ENCODE data around the gene MVB12B.
A peak's percentile ranks its signal among the peaks of the same experiment; 100 is the strongest.

MVB12B gene

DNA sequence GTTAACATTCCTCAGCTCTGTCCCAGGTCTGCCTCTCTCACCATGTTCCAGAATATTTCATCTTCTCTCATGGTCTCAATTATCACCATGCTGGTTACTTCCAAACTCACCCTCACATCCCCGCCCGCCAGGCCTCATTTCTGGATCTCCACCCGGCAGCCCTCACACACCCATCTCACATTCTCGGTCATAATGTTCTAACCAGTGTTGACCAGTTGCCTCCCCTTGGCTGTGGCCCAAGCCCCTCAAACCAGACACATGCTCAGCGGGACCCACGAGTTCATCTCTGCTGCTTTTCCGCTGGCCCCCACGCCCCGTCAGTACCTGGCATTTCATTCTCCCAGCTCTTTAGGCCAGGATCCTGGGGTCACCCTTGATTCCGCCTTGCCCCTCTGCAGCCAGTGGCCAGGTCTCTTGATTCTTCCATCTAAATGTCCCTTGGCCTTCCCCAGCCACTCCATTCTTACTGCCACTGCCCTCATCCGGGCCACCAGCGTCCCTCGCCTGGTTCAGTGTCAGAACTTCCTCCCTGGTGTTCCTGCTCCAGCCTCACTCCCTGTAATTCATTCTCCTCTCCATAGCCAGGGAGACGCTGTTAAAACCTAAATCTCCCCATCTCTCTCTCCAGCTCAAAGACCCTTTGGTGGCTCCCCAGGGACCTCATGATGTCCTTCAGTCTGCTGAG, 141.7 kb downstream of the MVB12B start:
- no peak overlapping the region for H3K4me3 ChIP-seq (replicated peaks; ENCODE audit: low read depth, low read length)
- TF ChIP-seq, protein P1, sequence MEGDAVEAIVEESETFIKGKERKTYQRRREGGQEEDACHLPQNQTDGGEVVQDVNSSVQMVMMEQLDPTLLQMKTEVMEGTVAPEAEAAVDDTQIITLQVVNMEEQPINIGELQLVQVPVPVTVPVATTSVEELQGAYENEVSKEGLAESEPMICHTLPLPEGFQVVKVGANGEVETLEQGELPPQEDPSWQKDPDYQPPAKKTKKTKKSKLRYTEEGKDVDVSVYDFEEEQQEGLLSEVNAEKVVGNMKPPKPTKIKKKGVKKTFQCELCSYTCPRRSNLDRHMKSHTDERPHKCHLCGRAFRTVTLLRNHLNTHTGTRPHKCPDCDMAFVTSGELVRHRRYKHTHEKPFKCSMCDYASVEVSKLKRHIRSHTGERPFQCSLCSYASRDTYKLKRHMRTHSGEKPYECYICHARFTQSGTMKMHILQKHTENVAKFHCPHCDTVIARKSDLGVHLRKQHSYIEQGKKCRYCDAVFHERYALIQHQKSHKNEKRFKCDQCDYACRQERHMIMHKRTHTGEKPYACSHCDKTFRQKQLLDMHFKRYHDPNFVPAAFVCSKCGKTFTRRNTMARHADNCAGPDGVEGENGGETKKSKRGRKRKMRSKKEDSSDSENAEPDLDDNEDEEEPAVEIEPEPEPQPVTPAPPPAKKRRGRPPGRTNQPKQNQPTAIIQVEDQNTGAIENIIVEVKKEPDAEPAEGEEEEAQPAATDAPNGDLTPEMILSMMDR (IDR thresholded peaks at IDR 0.05; ENCODE audit: insufficient read depth, low read length, poor library complexity, severe bottlenecking) = no peak
- no peaks in the 10 kb centered on the region for H3K36me3 ChIP-seq (ENCODE audit: control insufficient read depth, insufficient read depth, low read length)
- H3K27me3 ChIP-seq (replicated peaks; ENCODE audit: control insufficient read depth, insufficient read depth, low read length) = peaks cover 4% of the 10 kb centered on the region
- no peak for DNase-seq (ENCODE audit: extremely low read depth, insufficient read length)

GRCh38 chr9:126470241-126470993, 143.8 kb downstream of the MVB12B start:
- Histone ChIP-seq H3K36me3 (ENCODE audit: control insufficient read depth, insufficient read depth, low read length) (no peaks in the 10 kb centered on the region), H3K27me3 (replicated peaks; ENCODE audit: control insufficient read depth, insufficient read depth, low read length) (peaks cover 4% of the 10 kb centered on the region), H3K4me3 (replicated peaks; ENCODE audit: low read depth, low read length) (no peak overlapping the region)
- no peak for DNase-seq (ENCODE audit: extremely low read depth, insufficient read length)
- TF ChIP-seq, protein P1 (IDR thresholded peaks at IDR 0.05; ENCODE audit: insufficient read depth, low read length, poor library complexity, severe bottlenecking) = no peak

GRCh38 chr9:126471084-126471624, 144.5 kb downstream of the MVB12B start:
- H3K27me3 ChIP-seq (replicated peaks; ENCODE audit: control insufficient read depth, insufficient read depth, low read length) = peaks cover 4% of the 10 kb centered on the region; the same call in 1 of the 2 replicates
- TF ChIP-seq, protein P1 (IDR thresholded peaks at IDR 0.05; ENCODE audit: insufficient read depth, low read length, poor library complexity, severe bottlenecking) = no peak
- peak; percentile 52 for DNase-seq (ENCODE audit: extremely low read depth, insufficient read length)
- no peaks in the 10 kb centered on the region for H3K36me3 ChIP-seq (ENCODE audit: control insufficient read depth, insufficient read depth, low read length)
- 0 out of 2 replicates have a peak overlapping the region, but pooled peaks have one; percentile 15 for H3K4me3 ChIP-seq (replicated peaks; ENCODE audit: low read depth, low read length)

GRCh38 chr9:126472198-126472947, 145.7 kb downstream of the MVB12B start:
- no peak for DNase-seq (ENCODE audit: extremely low read depth, insufficient read length)
- no peak overlapping the region for H3K4me3 ChIP-seq (replicated peaks; ENCODE audit: low read depth, low read length)
- TF ChIP-seq, protein P1 (IDR thresholded peaks at IDR 0.05; ENCODE audit: insufficient read depth, low read length, poor library complexity, severe bottlenecking) = no peak

DNA sequence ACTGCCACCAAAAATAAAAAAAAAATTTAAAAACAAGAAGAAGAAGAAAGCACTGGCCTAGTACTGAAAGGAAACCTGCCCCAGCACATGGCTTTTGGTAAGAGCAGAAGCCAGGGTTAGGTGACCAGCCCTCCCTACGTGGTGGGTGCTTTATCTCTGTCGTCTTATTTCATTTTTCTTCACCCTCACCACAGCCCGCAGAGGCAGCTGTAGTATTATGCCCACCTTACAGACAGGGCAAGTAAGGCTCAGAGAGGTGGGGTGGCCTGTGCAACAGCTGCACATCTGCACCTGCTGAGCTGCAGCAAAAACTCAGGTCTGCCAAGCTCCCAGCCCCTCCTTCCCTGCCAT, 146.3 kb downstream of the MVB12B start:
- Histone ChIP-seq H3K27me3 (replicated peaks; ENCODE audit: control insufficient read depth, insufficient read depth, low read length) (peaks cover 4% of the 10 kb centered on the region; the same call in 1 of the 2 replicates), H3K36me3 (ENCODE audit: control insufficient read depth, insufficient read depth, low read length) (no peaks in the 10 kb centered on the region), H3K4me3 (replicated peaks; ENCODE audit: low read depth, low read length) (no peak overlapping the region)
- TF ChIP-seq, protein P1 (IDR thresholded peaks at IDR 0.05; ENCODE audit: insufficient read depth, low read length, poor library complexity, severe bottlenecking) = no peak
- no peak for DNase-seq (ENCODE audit: extremely low read depth, insufficient read length)

More at GRCh38 chr9:126472198-126472947, 145.7 kb downstream of the MVB12B start:
- Histone ChIP-seq H3K27me3 (replicated peaks; ENCODE audit: control insufficient read depth, insufficient read depth, low read length) (peaks cover 4% of the 10 kb centered on the region; the same call in 1 of the 2 replicates), H3K36me3 (ENCODE audit: control insufficient read depth, insufficient read depth, low read length) (no peaks in the 10 kb centered on the region)
